ENCODE measurements around the gene ZNF536.

DNA sequence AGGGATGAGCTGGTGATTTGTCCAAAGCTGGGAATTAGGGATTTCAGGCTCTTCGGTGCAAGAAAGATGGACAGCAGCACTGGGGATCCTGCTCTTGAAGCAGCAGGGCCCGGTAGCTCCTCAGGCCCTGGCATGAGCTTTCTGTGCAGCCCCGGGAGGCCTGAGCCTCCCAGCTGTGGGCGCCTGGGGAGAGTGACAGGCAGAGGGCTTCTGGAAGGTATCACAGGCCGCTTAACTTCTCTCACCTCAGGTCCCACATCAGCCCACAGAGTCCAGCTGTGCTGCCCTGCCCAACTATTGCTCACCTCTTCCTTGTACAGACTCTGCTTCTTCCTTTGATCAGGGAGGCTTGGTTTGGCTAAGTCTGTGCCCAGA is 14.6 kb upstream of the ZNF536 start:
- TF ChIP-seq POLR2A (IDR thresholded peaks at IDR 0.05; ENCODE audit: extremely low read depth, insufficient read length), result no peak
- no peak for TF ChIP-seq CTCF (IDR thresholded peaks at IDR 0.05; ENCODE audit: low read depth, low read length)
